HG03045 (cell line): ENCODE measurements around the gene PHYHD1.
A peak's percentile ranks its signal among the peaks of the same experiment; 100 is the strongest.
"Not testable (repeated sequence)": the region's sequence is repeated elsewhere in the genome, so short reads cannot be mapped to it uniquely, and the experiment has no call there.

Experiments used
- ATAC-seq: cut with Tn5 transposase; IDR thresholded peaks from one replicate; pipeline ENCODE4 v1.9.1; 2021; ENCODE audit warnings: mild to moderate bottlenecking, moderate library complexity; ENCODE audit not compliant: unreplicated experiment

Gene PHYHD1

DNA sequence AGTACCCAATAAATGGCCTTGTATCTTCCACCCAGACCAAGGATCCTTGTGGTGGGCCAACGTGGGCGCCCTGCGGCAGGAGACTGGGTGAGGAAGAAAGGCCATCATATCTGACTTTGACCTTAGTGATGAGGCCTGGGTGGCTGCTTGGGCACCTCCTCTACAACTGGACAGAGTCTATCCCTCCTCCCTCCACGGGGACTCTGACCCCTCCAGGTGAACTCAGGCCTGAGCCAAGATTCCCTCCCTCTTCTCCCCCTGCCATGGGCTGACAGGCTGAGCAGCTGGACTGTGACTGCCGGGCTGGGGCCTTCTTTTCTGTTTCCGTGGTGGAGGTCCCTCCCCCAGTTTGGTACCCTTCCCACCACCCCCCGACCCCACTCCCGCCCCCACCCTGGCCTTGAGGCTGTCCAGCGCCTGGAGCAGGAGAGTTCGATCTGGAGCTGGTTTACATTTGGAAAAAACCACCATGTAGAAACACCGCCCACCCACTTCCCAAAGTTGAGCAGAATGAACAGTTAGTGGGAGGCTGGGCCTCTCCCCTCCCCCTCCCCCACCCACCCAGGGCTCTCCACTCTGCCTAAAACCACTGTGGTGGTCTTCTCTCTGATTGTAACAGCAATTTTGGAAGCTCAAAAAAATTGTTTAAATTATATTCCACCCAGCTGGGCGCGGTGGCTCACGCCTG is 1.2 kb upstream of the PHYHD1 start:
- ATAC-seq = no peak

DNA sequence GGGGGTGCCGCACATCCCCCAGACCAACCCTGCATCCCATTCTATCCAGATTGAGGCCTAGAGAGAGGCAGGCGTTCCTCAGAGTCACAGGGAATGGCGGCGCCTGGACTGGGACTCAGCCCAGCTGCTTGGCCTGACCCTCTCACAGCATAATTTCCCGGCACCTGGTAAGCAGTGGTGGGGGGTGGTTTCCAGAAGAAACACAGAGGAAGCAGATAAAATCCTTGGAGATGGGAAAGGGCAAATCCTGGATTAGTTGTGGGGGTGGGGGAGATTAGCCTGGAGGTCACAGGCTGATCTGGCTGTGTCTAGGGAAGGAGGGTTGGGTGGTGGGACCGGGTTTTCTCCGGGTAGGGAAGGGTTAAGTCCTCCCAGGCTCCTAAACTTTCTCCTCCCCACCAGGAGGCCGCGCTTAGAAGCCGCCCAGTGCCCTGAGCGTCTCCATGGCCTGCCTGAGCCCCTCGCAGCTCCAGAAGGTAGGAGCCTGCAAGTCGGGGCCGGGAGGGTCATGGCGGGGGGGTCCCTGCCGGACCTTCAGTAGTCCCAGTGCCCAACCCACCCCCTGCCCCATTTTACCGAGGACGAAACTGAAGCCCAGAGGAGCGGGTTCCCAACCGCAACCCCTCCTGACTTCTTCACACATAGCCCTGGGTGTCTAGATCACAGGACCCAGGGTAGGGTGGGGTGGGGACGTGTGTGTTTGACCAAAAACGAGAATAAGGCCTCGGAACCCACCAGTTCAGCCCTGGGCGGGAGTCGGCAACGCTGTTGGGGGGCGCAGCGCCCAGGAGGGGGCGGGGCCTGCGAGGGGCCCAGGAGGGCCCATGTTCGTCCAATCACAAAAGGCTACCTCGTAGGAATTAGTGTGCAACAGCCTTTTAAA is 1.3 kb downstream of the PHYHD1 start:
- ATAC-seq = no peak

DNA sequence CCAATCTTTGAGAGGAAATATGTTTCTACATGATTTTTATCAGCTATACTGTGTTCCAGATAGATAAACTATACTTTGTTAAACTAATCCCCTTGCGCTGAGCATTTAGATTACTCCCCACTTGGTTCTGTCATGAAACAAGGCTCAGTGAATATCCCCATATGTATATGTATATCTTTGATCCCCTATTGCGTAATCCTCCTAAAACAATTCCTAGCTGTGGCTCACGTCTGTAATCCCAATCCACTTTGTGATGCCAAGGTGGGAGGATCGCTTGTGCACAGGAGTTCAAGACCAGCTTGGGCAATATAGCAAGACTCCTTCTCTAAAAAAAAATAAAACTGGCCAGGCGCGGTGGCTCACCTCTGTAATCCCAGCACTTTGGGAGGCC is 2.7 kb downstream of the PHYHD1 start:
- no peak for ATAC-seq

DNA sequence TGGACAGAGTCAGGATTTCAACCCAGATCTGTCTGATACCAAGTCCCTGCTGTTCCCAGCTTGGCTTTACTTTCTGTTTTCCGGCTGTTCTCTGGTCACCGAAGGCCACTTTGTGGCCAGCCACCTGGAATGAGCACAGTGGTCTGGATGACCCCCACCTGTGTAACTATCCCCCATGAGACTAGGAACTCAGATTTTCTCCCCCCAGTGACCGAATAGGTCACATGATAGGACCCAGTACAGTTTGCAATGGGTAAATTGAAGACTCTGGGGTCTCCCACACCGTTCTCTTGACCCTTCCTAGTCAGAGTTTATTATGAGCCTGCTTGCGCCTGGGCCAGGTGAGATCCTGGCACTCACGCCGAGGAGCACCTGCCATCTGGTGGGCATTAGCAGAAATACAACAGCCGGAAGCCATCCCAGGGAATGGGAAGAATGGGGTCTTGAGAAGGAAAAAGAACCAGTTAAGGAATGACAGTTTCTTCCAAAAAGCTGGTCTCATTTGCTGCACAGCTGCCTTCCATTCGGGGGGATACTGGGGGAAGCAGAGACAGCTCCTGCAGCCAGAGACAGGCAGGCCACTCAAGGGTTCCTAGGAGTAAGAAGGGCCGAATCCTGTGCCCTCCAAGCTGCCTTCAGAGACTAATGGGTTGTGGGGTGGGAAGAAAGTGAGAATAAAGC is 7.1 kb downstream of the PHYHD1 start:
- ATAC-seq = no peak

DNA sequence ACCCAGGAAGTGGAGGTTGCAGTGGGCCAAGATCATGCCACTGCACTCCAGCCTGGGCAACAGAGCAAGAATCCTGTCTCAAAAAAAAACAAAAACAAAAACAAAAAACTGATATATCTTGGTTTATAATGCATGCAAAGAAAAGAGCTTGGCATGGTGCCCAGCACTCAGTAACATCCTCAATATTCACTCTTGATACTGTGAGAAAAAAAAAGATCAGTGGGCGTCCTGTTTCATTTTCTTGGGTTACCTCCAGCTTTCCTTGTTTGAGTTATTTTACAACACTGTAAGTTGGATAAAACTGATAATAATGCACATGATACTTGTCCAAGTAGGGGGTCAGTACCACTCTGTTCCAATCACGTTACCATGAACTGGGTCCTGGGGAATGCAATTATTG is 7.8 kb downstream of the PHYHD1 start:
- no peak for ATAC-seq

DNA sequence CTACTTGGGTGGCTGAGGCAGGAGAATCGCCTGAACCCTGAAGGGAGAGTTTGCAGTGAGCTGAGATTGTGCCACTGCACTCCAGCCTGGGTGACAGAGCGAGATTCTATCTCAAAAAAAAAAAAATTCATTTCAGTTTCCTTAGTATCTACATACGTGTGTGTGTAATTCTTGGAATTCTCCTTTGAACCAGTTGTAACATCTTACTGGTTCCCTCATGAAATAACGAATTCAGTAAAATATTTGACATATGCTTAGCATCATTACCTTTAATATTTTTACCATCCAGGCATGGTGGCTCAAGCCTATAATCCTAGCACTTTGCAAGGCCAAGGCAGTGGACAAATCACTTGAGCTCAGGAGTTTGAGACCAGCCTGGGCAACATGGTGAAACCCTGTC is 8.8 kb downstream of the PHYHD1 start:
- no peak for ATAC-seq

DNA sequence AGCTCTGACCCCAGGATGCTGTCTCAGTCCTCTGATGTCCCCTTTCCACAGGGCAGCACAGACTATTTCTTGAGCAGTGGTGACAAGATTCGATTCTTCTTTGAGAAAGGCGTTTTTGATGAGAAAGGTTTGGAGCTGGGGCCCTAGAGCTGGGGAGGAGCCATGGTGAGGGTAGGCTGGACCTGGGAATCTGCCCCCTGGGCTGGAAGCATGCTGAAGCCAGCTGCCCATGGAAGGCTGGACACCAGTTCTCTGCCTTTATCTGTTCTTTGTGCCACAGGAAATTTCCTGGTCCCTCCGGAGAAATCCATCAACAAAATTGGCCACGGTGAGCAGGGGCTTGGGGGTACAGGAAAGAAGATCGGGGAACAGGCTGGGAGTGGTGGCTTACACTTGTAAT is 12.9 kb downstream of the PHYHD1 start:
- ATAC-seq = no peak

DNA sequence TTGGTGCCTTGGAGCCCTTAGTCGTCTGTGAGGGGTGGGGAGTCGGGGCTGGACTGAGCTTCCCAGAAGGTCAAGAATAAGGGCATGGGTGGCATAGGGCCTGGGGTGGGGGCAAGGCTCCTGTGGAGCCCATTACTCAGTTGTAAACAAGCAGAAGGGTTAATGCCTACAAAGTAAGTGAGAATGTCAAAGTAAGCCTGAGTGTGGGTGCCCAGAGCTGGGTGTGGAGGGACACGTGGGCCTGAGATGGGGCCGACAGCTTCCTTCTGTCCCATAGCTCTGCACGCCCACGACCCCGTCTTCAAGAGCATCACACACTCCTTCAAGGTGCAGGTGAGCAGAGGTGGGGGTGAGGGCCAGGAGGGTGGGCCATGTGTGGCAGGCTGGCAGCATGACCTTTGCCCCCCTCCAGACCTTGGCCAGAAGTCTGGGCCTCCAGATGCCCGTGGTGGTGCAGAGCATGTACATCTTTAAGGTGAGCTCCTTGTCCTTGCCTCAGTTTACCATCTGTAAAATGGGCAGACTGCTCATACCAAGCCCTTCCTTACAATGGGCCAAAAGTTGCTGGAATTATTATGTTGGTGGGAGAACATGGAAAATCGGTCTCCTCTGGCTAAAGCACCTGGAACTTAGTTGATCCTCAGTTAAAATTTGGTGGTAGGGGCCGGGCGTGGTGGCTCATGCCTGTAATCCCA is 15.5 kb downstream of the PHYHD1 start:
- no peak for ATAC-seq

DNA sequence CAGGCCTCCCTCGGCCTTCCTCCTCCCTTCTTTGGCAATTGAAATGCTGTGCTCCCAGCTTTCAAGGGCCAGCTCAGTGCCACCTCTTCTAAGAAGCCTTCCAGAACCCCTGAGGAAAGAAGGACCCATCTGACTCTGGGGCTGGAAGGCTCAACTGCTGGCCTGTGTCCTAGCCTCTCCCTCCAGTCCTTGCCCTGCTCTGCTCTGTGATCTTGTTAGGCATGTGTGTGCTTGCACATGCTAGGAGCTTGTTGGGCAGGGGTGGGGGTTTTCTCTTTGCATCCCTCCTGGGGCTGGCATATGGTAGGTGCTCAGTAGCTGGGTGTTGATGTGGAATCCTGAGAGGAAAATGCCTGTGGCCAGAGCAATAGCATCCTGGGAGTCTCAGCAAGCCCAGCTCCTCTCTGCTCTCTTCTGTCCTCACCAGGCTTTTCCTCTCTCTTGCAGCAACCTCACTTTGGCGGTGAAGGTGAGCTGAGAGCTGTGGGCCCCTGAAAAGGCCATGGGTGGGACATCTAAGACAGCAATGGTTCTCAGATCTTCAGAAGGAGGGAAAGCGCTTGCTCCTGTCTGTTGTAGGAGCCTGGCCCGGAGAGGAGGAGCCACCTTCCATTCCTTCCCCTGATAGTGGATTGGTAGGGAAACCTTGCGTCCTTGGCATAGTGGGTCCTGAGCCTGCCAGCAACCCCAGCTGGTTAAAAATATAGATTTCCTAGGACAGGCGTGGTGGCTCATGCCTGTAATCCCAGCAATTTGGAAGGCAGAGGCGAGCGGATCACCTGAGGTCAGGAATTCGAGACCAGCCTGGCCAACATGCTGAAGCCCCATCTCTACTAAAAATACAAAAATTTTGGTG is 16.8 kb downstream of the PHYHD1 start:
- no peak for ATAC-seq

DNA sequence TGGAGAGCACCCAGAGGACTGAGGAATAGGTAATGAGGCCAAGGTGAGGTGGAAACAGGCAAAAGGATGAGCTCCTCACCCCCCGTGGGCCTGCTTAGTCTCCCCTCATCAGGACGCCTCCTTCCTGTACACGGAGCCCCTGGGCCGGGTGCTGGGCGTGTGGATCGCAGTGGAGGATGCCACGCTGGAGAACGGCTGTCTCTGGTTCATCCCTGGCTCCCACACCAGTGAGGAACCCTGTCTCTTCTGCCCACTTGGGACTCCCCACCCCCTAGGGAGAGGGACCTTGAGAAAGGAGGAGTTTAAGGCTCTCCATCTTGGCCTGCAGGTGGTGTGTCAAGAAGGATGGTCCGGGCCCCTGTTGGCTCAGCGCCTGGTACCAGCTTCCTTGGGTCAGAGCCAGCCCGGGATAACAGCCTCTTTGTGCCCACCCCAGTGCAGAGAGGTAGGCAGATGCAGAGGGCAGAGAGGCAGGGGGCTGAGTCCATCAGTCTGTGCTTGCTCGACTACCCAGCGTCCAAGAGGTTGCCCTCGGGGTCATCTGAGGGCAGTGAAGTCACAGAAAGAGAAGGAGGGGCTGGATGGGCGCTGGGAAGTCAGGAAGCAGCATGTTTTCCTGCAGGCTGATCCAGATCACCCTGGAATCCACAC is 19.6 kb downstream of the PHYHD1 start:
- ATAC-seq = no peak

DNA sequence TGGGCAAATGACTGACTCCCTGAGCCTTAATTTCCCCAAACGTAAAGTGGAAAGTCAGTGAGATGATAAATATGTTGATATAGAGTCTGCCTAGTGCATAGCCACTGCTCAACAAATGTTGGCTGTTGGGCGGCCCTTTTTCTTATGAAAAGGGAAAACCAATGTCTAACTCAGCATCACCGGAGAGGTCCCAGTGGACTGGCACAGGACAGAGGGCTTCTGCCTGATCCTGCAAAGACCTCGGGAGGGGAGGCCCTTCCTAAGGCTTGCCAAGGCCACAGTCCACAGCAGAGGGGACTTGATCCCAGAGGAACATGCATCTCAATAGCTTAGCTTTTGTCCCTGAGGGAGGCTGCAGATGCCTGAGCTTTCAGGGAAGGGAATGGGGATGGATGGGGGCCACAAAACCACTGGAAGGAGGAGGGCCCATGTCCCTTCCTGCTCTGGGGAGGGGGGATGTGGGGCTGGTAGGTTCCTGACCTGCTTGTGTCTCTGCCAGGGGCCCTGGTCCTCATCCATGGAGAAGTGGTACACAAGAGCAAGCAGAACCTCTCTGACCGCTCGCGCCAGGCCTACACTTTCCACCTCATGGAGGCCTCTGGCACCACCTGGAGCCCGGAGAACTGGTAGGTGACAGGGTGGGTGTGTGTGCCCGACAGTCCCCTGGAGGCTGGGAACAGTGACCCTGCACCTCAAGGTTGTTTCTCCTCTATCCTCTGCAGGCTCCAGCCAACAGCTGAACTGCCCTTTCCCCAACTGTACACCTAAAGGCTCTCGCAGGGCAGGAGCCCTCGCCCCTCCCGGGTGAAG is 20.4 kb downstream of the PHYHD1 start:
- no peak for ATAC-seq

DNA sequence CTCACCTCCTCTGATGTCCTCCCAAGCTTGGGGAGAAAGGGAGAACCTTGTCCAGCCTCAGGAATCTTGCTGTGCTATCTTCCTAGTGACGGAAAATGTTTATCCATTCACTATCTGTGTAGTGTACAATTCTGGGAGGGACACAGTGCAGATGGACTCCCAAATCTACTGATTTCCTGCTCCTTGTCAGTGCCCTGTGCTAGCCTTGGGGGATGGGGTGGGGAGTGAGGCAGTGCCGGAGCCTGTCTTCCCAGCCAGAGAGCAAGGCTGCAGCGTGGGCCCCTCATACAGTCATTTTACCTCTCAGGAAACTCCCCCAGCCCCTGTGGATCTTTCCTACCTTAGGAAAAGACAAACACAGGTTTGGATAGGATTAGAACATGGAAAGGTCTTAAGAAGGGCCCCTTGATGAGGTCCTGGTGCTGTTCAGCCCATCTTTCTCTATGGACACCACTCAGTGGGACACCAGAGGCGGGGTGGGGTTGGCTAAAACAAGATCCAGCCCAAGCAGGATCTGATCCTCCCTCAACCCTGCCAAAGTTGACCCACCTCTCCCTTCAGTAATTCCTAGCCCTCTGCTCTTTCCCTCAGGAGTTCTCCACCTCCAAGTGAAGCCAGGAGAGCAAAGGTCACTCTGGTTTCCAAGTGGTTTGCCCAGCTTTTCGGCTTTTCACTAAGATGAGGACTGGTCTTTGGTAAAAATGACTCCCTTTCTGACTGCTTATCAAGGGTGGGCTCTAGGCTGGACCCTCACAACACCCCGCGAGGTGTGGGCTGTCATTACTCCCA is 23.2 kb downstream of the PHYHD1 start:
- no peak for ATAC-seq

DNA sequence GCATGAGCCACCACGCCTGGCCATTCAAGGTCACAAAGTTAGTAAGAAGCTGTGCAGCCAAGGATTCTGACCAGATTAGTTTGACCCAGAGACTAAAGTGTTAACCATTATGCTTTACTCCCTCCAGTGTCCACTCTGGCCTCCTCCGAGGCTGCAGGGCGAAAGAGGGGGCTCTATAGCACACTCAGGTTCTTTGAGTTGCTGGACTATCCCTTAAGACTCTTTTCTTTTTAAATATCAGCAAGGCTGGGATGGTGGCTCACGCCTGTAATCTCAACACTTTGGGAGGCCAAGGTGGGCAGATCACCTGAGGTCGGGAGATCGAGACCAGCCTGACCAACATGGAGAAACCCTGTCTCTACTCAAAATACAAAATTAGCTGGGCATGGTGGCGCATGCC is 24.2 kb downstream of the PHYHD1 start:
- not testable (repeated sequence) for ATAC-seq

DNA sequence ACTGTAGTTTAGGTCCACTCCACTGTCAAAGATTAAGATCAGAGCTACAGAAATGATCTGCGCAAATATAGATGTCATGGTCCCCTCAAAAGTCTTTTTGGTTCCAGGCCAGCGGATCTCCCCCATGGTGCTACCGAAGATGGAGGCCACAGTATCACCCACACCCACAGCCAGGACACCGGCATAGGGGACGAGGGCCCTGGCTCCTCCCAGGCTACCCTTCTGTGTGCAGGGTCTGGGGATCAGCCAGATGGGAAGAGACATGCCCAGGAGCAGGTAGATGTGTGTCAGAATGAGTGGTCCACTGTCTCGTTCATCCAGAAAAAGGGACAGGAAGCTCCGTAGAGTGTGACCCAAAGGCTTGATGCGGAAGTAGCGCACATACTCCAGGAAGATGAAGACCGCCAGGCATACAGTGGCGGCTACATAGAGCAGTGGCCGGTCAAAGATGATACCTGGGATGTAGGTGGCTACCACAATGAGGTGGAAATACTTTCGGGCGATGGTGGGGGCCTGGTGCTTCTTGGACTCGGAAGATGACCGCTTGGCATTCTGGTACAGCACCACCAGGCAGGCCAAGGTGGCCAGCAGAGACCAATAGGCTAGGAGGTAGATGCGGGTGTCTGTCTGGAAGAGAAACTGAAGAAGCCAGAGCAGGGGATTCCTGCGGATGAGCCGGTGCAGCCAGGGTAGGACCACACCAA is 25.2 kb downstream of the PHYHD1 start:
- no peak for ATAC-seq

DNA sequence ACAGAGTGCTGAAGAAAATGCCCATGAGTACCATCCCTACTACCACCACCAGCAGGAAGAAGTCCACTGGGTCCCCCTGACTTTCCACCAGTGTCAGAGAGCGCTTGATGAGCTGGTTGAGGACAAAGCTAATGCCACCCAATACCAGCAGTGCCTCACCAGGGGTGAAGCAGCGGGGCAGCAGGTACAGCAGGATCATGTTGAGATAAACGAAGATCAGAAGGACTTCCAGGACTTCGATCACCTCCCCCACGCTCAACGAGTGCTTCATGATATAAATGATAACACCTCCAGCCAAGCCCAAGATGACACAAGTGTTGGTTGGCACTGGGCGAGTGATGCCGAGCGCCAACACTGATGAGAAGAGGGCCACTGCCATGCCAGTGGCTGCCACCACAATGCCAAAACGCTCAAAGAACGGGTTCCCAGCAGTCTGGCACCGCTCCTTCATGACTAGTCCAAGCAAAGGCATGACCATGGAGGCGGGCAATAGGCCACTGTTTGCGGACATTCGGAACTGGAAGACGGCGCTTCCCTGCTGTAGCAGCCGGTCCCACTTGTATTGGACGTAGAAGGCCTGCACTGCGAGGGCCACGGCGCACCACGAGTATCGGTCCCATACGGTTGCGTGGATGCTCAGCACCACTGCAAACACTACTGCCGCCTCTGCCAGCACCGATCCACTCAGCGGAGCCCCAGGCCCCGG is 25.9 kb downstream of the PHYHD1 start:
- ATAC-seq = peak; percentile 24

DNA sequence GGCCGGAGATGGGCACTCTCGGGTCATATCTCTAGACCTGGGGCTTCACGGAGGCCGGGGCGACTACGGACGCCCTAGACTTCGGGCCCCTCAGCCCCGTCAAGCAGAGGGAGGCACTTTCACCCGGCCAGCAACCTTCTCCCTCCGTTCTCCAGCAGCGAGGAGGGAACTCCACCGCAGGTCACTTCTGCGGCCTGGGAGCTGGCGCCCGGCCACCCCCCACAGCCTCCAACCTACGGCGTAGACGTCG is 26.4 kb downstream of the PHYHD1 start:
- ATAC-seq = no peak
